Measurements from ENCODE around the gene VAV1.

DNA sequence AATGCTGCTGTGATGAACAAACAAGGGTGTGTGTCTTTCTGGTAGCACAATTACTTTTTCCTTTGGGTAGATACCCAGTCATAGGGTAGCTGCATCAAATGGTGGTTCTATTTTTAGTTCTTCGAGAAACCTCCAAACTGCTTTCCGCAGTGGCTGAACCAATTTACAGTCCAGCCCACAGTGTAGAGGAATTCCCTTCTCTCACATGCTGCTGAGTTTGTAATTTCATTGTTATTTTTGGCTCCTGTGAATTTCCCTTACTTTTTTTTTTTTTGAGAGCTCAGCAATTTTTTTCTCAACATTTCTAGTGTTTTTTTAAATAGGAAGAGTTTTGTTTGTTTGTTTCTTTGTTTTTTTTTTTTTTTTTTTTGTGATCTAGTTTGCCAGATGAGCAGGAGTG is 77.4 kb downstream of the VAV1 start:
- no peak for TF ChIP-seq POLR2A (IDR thresholded peaks at IDR 0.05)
- TF ChIP-seq, protein P1, sequence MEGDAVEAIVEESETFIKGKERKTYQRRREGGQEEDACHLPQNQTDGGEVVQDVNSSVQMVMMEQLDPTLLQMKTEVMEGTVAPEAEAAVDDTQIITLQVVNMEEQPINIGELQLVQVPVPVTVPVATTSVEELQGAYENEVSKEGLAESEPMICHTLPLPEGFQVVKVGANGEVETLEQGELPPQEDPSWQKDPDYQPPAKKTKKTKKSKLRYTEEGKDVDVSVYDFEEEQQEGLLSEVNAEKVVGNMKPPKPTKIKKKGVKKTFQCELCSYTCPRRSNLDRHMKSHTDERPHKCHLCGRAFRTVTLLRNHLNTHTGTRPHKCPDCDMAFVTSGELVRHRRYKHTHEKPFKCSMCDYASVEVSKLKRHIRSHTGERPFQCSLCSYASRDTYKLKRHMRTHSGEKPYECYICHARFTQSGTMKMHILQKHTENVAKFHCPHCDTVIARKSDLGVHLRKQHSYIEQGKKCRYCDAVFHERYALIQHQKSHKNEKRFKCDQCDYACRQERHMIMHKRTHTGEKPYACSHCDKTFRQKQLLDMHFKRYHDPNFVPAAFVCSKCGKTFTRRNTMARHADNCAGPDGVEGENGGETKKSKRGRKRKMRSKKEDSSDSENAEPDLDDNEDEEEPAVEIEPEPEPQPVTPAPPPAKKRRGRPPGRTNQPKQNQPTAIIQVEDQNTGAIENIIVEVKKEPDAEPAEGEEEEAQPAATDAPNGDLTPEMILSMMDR (IDR thresholded peaks at IDR 0.05) = no peak
- TF ChIP-seq EP300 (IDR thresholded peaks at IDR 0.05) = no peak

All from tibial nerve (tissue), 4 donors.